GM12878 (cell line): ENCODE data around the gene HK1. TPM values are rescaled to one million over a fixed set of nuclear protein-coding genes. Genes with fewer than 3 reads are reported as not detected.

Experiments used
- ATAC-seq: fragments of 200-7000 bp; cut with Tn5 transposase; 3 replicates; pipeline ENCODE4 v1.9.1; 2020; ENCODE audit warnings: mild to moderate bottlenecking, moderate library complexity
- BruUV-seq: library from RNA; stranded (reverse); fragments of 400-500 nt; replicated peaks from 2 replicates; lab custom pipeline; 2021; lab: Mats Ljungman, UMichigan
- CTCF ChIA-PET: fragments of 300-600 bp; sonication (Branson Sonifier 250); formaldehyde crosslinking; extraction: SDS; loops from one replicate; lab custom pipeline; 2021; ENCODE audit warnings: inconsistent platforms; lab: Yijun Ruan, JAX
- POLR2A ChIA-PET: fragments of 350-600 bp; formaldehyde crosslinking; extraction: SDS; loops from one replicate; lab custom pipeline; 2021; ENCODE audit warnings: inconsistent platforms; lab: Charles Lee
- RAD21 ChIA-PET: fragments of 300-600 bp; sonication (Branson Sonifier 250); formaldehyde crosslinking; loops from one replicate; lab custom pipeline; 2023; ENCODE audit warnings: antibody characterized with exemption; ENCODE audit not compliant: unreplicated experiment; lab: Charles Lee
- SMC1A ChIA-PET: fragments of 300-600 bp; sonication (Branson Sonifier 250); formaldehyde crosslinking; loops from one replicate; lab custom pipeline; 2023; ENCODE audit not compliant: unreplicated experiment, uncharacterized antibody; lab: Charles Lee
- DNase-seq: peaks from one replicate; pipeline ENCODE4 v3.0.0-alpha.2; 2011; ENCODE audit warnings: low read depth, low spot score
- FAIRE-seq: peaks from 3 replicates; lab custom pipeline; 2011; peaks lifted over from hg19 to GRCh38; lab: Jason Lieb, UNC
- H2AFZ ChIP-seq: 2 replicates; pipeline ENCODE4 v1.6.0; 2011; ENCODE audit warnings: low read depth, low read length, control low read depth; ENCODE audit not compliant: control insufficient read depth
- H3K27ac ChIP-seq: 2 replicates; pipeline ENCODE4 v1.5.1; 2011; ENCODE audit warnings: control low read depth; ENCODE audit not compliant: control insufficient read depth, insufficient read depth
- H3K27me3 ChIP-seq, 2 experiments: replicated peaks in 1 of 2; 2 replicates each; pipeline versions ENCODE4 v1.6.0 to v1.6.1; 2011; ENCODE audit warnings: low read length in 1 of 2; ENCODE audit not compliant: control insufficient read depth in 2 of 2, insufficient read depth in 2 of 2
- H3K36me3 ChIP-seq, 2 experiments: 2 replicates each; pipeline ENCODE4 v1.5.1; 2011; ENCODE audit warnings: low read length in 1 of 2; ENCODE audit not compliant: control insufficient read depth in 2 of 2, insufficient read depth in 2 of 2
- H3K4me1 ChIP-seq: 2 replicates; pipeline ENCODE4 v1.6.1; 2011; ENCODE audit warnings: mild to moderate bottlenecking, low read length, moderate library complexity, mixed read lengths; ENCODE audit not compliant: control insufficient read depth, insufficient read depth
- H3K4me2 ChIP-seq: 2 replicates; pipeline ENCODE4 v1.6.0; 2011; ENCODE audit warnings: control low read depth; ENCODE audit not compliant: control insufficient read depth, insufficient read depth
- H3K4me3 ChIP-seq: fragments of 200-600 bp; sonication (generic); 2 replicates; pipeline ENCODE4 v1.5.1; 2016
- H3K79me2 ChIP-seq: 2 replicates; pipeline ENCODE4 v1.6.0; 2011; ENCODE audit warnings: low read length; ENCODE audit not compliant: control insufficient read depth, insufficient read depth
- H3K9ac ChIP-seq: 2 replicates; pipeline ENCODE4 v1.8.0; 2011; ENCODE audit warnings: low read length, control low read depth, mixed read lengths; ENCODE audit not compliant: control insufficient read depth, insufficient read depth
- H3K9me3 ChIP-seq: replicated peaks from 3 replicates; pipeline ENCODE4 v1.5.1; 2011; ENCODE audit warnings: mild to moderate bottlenecking, low read length; ENCODE audit not compliant: control insufficient read depth, insufficient read depth
- H4K20me1 ChIP-seq: 2 replicates; pipeline ENCODE4 v1.6.0; 2011; ENCODE audit not compliant: control insufficient read depth, insufficient read depth
- GATAD2B ChIP-seq: fragments of 450-650 bp; conservative IDR thresholded peaks from 2 replicates; pipeline ENCODE4 v1.6.1; 2017; ENCODE audit warnings: low read depth, mild to moderate bottlenecking, moderate library complexity
- HDAC6 ChIP-seq: fragments of 200-600 bp; sonication (generic); IDR thresholded peaks from one replicate; pipeline ENCODE4 v1.8.0; 2017; ENCODE audit warnings: antibody characterized with exemption; ENCODE audit not compliant: unreplicated experiment
- KLF5 ChIP-seq: fragments of 450-650 bp; IDR thresholded peaks from 2 replicates; pipeline ENCODE4 v1.6.1; 2014; ENCODE audit warnings: mild to moderate bottlenecking; ENCODE audit not compliant: partially characterized antibody
- NFYA ChIP-seq: IDR thresholded peaks from 2 replicates; pipeline ENCODE4 v1.6.1; 2011; ENCODE audit warnings: low read depth, mild to moderate bottlenecking, low read length, improper control_type of control experiment, borderline replicate concordance
- RAD21 ChIP-seq: IDR thresholded peaks from 2 replicates; pipeline ENCODE4 v1.6.1; 2011; ENCODE audit warnings: mild to moderate bottlenecking, low read depth, low read length, moderate library complexity; ENCODE audit not compliant: insufficient read depth
- SMAD1 ChIP-seq: fragments of 450-650 bp; IDR thresholded peaks from 2 replicates; pipeline ENCODE4 v1.6.1; 2018; ENCODE audit warnings: mild to moderate bottlenecking, low read depth; ENCODE audit not compliant: partially characterized antibody
- SMC3 ChIP-seq: IDR thresholded peaks from 2 replicates; pipeline ENCODE4 v1.6.1; 2011; ENCODE audit warnings: low read length, improper control_type of control experiment, borderline replicate concordance
- ZBTB40 ChIP-seq: fragments of 450-650 bp; IDR thresholded peaks from 2 replicates; pipeline ENCODE4 v1.6.1; 2016; ENCODE audit warnings: mild to moderate bottlenecking, moderate library complexity, borderline replicate concordance
- WGBS: methylation state at CpG from one replicate; pipeline ENCODE4 v1.1.6; 2016; ENCODE audit warnings: low lambda C conversion rate; ENCODE audit not compliant: insufficient replicate concordance, insufficient coverage; ENCODE audit errors: missing lambda C conversion rate; 5-methylcytosine and 5-hydroxymethylcytosine counted together
- in situ Hi-C: fragments of 300-500 bp; cut with MboI; formaldehyde crosslinking; loops from 9 replicates; pipeline ENCODE4 v1.14.3; 2018; ENCODE audit warnings: mixed read lengths
- intact Hi-C: fragments of 100-400 bp; cut with micrococcal nuclease; formaldehyde crosslinking; loops from one replicate; pipeline ENCODE4 v1.14.2; 2022; ENCODE audit not compliant: unreplicated experiment
- polyA plus RNA-seq, 11 experiments: library from polyadenylated mRNA; depleted of rRNA in 4 of 11; unstranded in 6 of 11; stranded (reverse) in 5 of 11; fragments of >200 nt; fragmentation: Nextera tagmentation in 4 of 11; fragmentation: Illumina TruSeq in 1 of 11; extraction: Ambion mirVana in 4 of 11; extraction: Trizol in 1 of 11; gene quantifications; 1 replicate in 1 of 11; 2 replicates in 10 of 11; pipeline versions ENCODE4 v1.2.1 to v1.2.3, GENCODE V29; 2011 to 2016; ENCODE audit warnings: inconsistent platforms in 2 of 11, missing spikeins in 2 of 11, low read depth in 1 of 11
- total RNA-seq, 4 experiments: library from RNA; depleted of rRNA in 3 of 4; stranded (reverse); fragments of >200 nt in 3 of 4; fragmentation: Illumina TruSeq in 1 of 4; extraction: Trizol in 1 of 4; gene quantifications; 2 replicates each; pipeline versions ENCODE4 v1.2.1 to v1.2.3, GENCODE V29; 2013 to 2021

HK1 gene
- total and polyA plus RNA-seq, 10 of the 15 experiments (the other 5 are each of a cell fraction or from before 2014, with no cell fraction given), result 3.4 to 77.3 (median 46.6) TPM

GRCh38 chr10:69382382-69383117 lies 104.3 kb downstream of the HK1 start:
- ChIA-PET CTCF (no interaction called here), POLR2A (no interaction called here), SMC1A (interaction anchor here (1.1 to 1.3 kb wide), 2 partner anchors 10 to 144 kb away, joined by 3 to 4 read pairs; no protein-coding TSS in a partner anchor), RAD21 (no interaction called here)
- no peak for DNase-seq
- Histone ChIP-seq H3K27ac (no peak overlapping the region), H3K4me2 (no peak overlapping the region), H3K4me3 (no peak overlapping the region), H3K9me3 (no peaks in the 10 kb centered on the region), H3K27me3 (no peaks in the 10 kb centered on the region), H3K36me3 (peaks cover 21 to 51% of the 10 kb centered on the region in 2 experiments), H3K79me2 (no peaks in the 10 kb centered on the region), H3K9ac (no peak overlapping the region), H3K4me1 (peaks cover 3% of the 10 kb centered on the region; the same call in 1 of the 2 replicates), H2AFZ (no peak overlapping the region), H4K20me1 (no peaks in the 10 kb centered on the region)
- TF ChIP-seq NFYA (no peak), SMAD1 (no peak), ZBTB40 (no peak), SMC3 (no peak), KLF5 (no peak), GATAD2B (no peak), HDAC6 (no peak), RAD21 (no peak)
- ATAC-seq, result no peak
- no peak for FAIRE-seq
- no TSS peak for BruUV-seq
- 95% methylated on average over 23 of the region's 26 CpGs for WGBS
- in situ Hi-C loops, result no loop called here
- intact Hi-C loops, result no loop called here
